ENCODE results near the gene LY6G6F. TPM values are rescaled to one million over a fixed set of nuclear protein-coding genes. Genes with fewer than 3 reads are reported as not detected.
A peak's percentile ranks its signal among the peaks of the same experiment; 100 is the strongest.

Gene LY6G6F
- total and polyA plus RNA-seq, 2 experiments from 2014 or later, result not detected

DNA sequence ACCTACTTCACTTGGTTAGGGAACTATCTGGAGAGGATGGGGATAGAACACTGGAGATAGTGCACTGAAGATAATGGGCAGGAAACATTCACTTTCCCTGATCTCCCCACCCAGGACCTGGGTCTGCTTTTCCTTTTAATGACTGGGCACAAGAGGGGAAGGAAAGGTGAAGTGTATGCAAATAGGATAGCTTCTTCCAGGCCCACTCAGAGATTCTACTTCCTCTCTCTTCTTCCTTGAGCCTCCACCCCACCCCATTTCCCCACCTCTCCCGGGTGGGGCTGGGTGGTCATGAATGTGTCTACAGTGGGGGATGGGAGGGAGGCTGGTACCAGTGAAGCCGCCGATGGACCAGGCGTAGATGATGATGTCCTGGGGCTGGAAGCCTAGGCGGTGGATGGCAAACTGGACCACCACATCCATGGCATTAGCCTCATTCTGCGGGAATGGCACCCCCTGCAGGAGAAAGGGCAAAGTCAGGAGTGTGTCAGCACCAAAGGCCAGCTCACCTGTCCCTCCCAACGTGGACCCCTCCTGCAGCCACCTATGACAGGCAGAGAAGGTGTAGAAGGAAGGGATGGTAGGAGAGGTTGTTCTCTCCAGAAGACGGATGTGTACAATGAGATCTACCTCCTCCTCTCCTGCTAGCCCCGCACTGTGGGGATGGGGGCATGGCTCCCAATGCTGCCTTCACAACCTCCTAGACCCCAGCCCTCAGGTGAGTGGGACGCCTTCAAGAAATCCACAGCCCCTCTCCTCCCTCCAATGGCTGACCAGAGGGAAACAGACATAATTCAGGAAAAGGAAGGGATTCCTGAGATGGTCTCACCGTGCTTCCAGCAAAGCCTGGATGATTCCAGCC, 17.2 kb upstream of the LY6G6F start:
- peaks cover 47% of the 10 kb centered on the region for H3K36me3 ChIP-seq

DNA sequence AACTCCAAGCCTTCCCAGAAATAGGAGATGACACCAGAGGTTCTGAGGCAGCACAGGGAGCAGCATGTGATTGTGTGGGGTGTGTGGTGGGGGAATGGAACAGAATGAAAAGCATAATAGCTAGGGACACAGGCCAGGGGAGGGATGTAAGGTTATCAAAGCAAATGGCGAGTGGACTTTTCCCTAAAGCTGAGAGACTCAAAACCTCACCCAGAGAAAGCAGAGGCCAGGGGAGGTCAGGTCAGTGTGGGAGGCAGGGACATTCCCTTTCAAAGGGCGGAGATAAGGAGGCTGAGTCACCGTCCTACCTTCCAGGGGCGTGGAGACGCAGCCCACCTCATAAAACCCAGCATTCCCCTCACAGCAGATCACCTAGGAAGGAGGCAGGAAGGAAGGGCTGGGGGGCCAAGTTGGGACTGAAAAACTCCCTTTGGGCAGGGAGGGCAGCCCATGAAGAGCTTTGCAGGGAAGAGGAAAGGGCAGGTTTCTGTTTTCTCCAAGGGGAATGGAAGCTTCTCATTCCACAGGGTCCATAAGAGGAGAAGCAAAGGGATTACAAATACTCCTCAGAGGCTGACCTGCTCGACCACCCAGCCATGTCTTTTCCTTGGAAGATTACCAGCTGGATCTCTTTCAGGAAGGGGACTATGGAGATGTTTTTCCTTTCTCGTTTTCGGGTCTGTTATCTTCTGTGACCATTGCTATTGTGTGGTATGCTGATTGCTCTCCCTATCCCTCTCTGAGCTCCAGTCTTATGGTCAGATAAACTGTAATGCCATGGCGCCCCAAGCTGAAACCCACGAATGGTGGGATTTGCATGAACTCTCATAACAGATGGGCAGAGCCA, 16.2 kb upstream of the LY6G6F start:
- peak in 1 of 2 donors; percentile 22 for DNase-seq (ENCODE audit: low read depth in 1 of 2, low spot score in 1 of 2)
- H3K27ac ChIP-seq, result no peak overlapping the region
- H3K4me1 ChIP-seq (ENCODE audit: low read depth), result no peaks in the 10 kb centered on the region
- H3K36me3 ChIP-seq, result peaks cover 54% of the 10 kb centered on the region
- H3K9me3 ChIP-seq (ENCODE audit: low read depth), result no peaks in the 10 kb centered on the region
- no peak for TF ChIP-seq CTCF (IDR thresholded peaks at IDR 0.05; ENCODE audit: low read depth, low read length)
- H3K27me3 ChIP-seq, result no peaks in the 10 kb centered on the region
- H3K4me3 ChIP-seq, result no peak overlapping the region

More for the DNA sequence above, 17.2 kb upstream of the LY6G6F start:
- DNase-seq (ENCODE audit: low read depth in 1 of 2, low spot score in 1 of 2), result no peak
- Histone ChIP-seq H3K4me3 (no peak overlapping the region), H3K9me3 (ENCODE audit: low read depth) (no peaks in the 10 kb centered on the region), H3K27me3 (no peaks in the 10 kb centered on the region), H3K4me1 (ENCODE audit: low read depth) (no peaks in the 10 kb centered on the region), H3K27ac (no peak overlapping the region)
- TF ChIP-seq CTCF (IDR thresholded peaks at IDR 0.05; ENCODE audit: low read depth, low read length), result peak; percentile 39

DNA sequence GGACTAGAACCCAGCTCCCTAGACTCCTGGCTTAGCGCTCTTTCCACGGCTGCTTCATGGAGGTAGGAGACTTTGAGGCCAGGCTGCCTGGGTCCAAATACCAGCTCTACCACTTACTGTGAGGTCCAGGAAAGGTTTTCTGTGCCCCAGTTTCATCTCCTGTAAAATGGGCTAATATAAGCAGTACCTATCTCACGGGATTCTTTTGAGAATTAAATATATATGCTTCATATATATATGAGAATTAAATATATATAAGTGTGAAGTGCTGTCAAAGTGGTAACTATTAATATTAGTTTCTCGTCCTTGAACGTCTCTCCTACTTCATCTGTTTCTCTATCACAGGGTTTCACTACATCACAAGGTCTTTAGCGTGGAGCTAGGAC, 15.6 kb upstream of the LY6G6F start:
- Histone ChIP-seq H3K9me3 (ENCODE audit: low read depth) (no peaks in the 10 kb centered on the region), H3K27me3 (no peaks in the 10 kb centered on the region), H3K4me3 (no peak overlapping the region), H3K27ac (no peak overlapping the region), H3K4me1 (ENCODE audit: low read depth) (no peaks in the 10 kb centered on the region), H3K36me3 (peaks cover 50% of the 10 kb centered on the region)
- no peak for DNase-seq (ENCODE audit: low read depth in 1 of 2, low spot score in 1 of 2)
- TF ChIP-seq CTCF (IDR thresholded peaks at IDR 0.05; ENCODE audit: low read depth, low read length), result no peak

GRCh38 chr6:31691564-31692108, 15.0 kb upstream of the LY6G6F start:
- H3K4me3 ChIP-seq, result no peak overlapping the region
- no peaks in the 10 kb centered on the region for H3K9me3 ChIP-seq (ENCODE audit: low read depth)
- TF ChIP-seq CTCF (IDR thresholded peaks at IDR 0.05; ENCODE audit: low read depth, low read length), result no peak
- peaks cover 50% of the 10 kb centered on the region for H3K36me3 ChIP-seq
- H3K4me1 ChIP-seq (ENCODE audit: low read depth), result no peaks in the 10 kb centered on the region
- no peak for DNase-seq (ENCODE audit: low read depth in 1 of 2, low spot score in 1 of 2)
- H3K27ac ChIP-seq, result no peak overlapping the region
- no peaks in the 10 kb centered on the region for H3K27me3 ChIP-seq

- TF ChIP-seq CTCF (IDR thresholded peaks at IDR 0.05; ENCODE audit: low read depth, low read length), result no peak
- Histone ChIP-seq H3K4me1 (ENCODE audit: low read depth) (no peaks in the 10 kb centered on the region), H3K27ac (no peak overlapping the region), H3K27me3 (no peaks in the 10 kb centered on the region), H3K36me3 (peaks cover 44% of the 10 kb centered on the region), H3K9me3 (ENCODE audit: low read depth) (no peaks in the 10 kb centered on the region), H3K4me3 (no peak overlapping the region)
- no peak for DNase-seq (ENCODE audit: low read depth in 1 of 2, low spot score in 1 of 2)
These were observed 14.3 kb upstream of the LY6G6F start for GRCh38 chr6:31692353-31692752.

Measured in cardiac muscle cell (in vitro differentiated cells and primary cell).